ENCODE measurements around the gene CHI3L1.

CHI3L1 gene

GRCh38 chr1:203167913-203168200 lies 18.6 kb downstream of the CHI3L1 start:
- no peak for DNase-seq

GRCh38 chr1:203167026-203167912 lies 19.2 kb downstream of the CHI3L1 start:
- DNase-seq, result no peak

- DNase-seq, result no peak
These were observed 20.1 kb downstream of the CHI3L1 start for GRCh38 chr1:203166192-203166940.

- no peak for DNase-seq
These were observed 20.7 kb downstream of the CHI3L1 start for GRCh38 chr1:203165800-203166161.

GRCh38 chr1:203165101-203165799 lies 21.3 kb downstream of the CHI3L1 start:
- no peak for DNase-seq

- no peak for DNase-seq
These were observed 22.4 kb downstream of the CHI3L1 start for GRCh38 chr1:203163891-203164635.

GRCh38 chr1:203162403-203162802 lies 24.1 kb downstream of the CHI3L1 start:
- DNase-seq, result no peak

GRCh38 chr1:203161703-203162102 lies 24.8 kb downstream of the CHI3L1 start:
- DNase-seq, result no peak

- no peak for DNase-seq
These were observed 25.3 kb downstream of the CHI3L1 start for GRCh38 chr1:203161175-203161574.

GRCh38 chr1:203159844-203160243 lies 26.7 kb downstream of the CHI3L1 start:
- DNase-seq, result no peak

GRCh38 chr1:203158960-203159665 lies 27.4 kb downstream of the CHI3L1 start:
- no peak for DNase-seq

GRCh38 chr1:203158423-203158822 lies 28.1 kb downstream of the CHI3L1 start:
- DNase-seq, result no peak

- no peak for DNase-seq
These were observed 30.2 kb downstream of the CHI3L1 start for GRCh38 chr1:203156280-203156679.

- DNase-seq, result no peak
These were observed 32.3 kb downstream of the CHI3L1 start for GRCh38 chr1:203153989-203154821.

- no peak for DNase-seq
These were observed 33.2 kb downstream of the CHI3L1 start for GRCh38 chr1:203153051-203153988.

GRCh38 chr1:203152158-203153034 lies 34.1 kb downstream of the CHI3L1 start:
- DNase-seq, result no peak

- no peak for DNase-seq
These were observed 34.9 kb downstream of the CHI3L1 start for GRCh38 chr1:203151362-203152157.

Measured in activated gamma-delta T cell treated with Interleukin-2 at 50 U/mL for 16 hours (primary cell).